WTC11 (cell line): Measurements from ENCODE around the gene KLHL22. TPM values are rescaled to one million over a fixed set of nuclear protein-coding genes. Genes with fewer than 3 reads are reported as not detected.

ENCODE experiments used
- ATAC-seq: fragments of 200-7000 bp; cut with Tn5 transposase; 2 replicates; pipeline ENCODE4 v1.10.0; 2021; ENCODE audit warnings: mild to moderate bottlenecking, moderate library complexity
- CTCF ChIA-PET: fragments of 300-600 bp; sonication (Branson Sonifier 250); formaldehyde crosslinking; loops from one replicate; lab custom pipeline; 2021; ENCODE audit warnings: antibody characterized with exemption; lab: Charles Lee
- POLR2A ChIA-PET: fragments of 350-600 bp; sonication (Branson Sonifier 250); formaldehyde crosslinking; loops from one replicate; lab custom pipeline; 2021; ENCODE audit warnings: antibody characterized with exemption; lab: Charles Lee
- DNase-seq: peaks from one replicate; pipeline ENCODE4 v3.0.0; 2021; ENCODE audit warnings: low spot score
- H3K27ac Mint-ChIP-seq: 2 replicates; pipeline ENCODE4 v1.8.0; 2021; ENCODE audit warnings: mixed read lengths
- H3K27me3 Mint-ChIP-seq: 2 replicates; pipeline ENCODE4 v1.8.0; 2021; ENCODE audit warnings: low read depth, mild to moderate bottlenecking, moderate library complexity, mixed read lengths
- H3K36me3 Mint-ChIP-seq: 2 replicates; pipeline ENCODE4 v1.8.0; 2021; ENCODE audit warnings: mixed read lengths
- H3K4me1 Mint-ChIP-seq: 2 replicates; pipeline ENCODE4 v1.8.0; 2022; ENCODE audit warnings: mixed read lengths
- H3K4me3 Mint-ChIP-seq: 2 replicates; pipeline ENCODE4 v1.8.0; 2021; ENCODE audit warnings: mild to moderate bottlenecking, moderate library complexity, mixed read lengths
- H3K9me3 Mint-ChIP-seq: 2 replicates; pipeline ENCODE4 v1.8.0; 2021; ENCODE audit warnings: mixed read lengths
- ATF1 ChIP-seq: sonication (generic); formaldehyde crosslinking; IDR thresholded peaks from 2 replicates; pipeline ENCODE4 v1.8.1; 2023; ENCODE audit warnings: mild to moderate bottlenecking, moderate library complexity, missing genetic modification reagents
- ETV6 ChIP-seq: sonication (generic); formaldehyde crosslinking; IDR thresholded peaks from 2 replicates; pipeline ENCODE4 v1.8.1; 2022; ENCODE audit warnings: mild to moderate bottlenecking, missing genetic modification reagents
- FOXP1 ChIP-seq: sonication (generic); formaldehyde crosslinking; IDR thresholded peaks from 2 replicates; pipeline ENCODE4 v1.8.0; 2022; ENCODE audit warnings: missing genetic modification reagents, mild to moderate bottlenecking, moderate library complexity, borderline replicate concordance
- GABPB1 ChIP-seq: sonication (generic); formaldehyde crosslinking; IDR thresholded peaks from 2 replicates; pipeline ENCODE4 v1.8.1; 2023; ENCODE audit warnings: mild to moderate bottlenecking, missing genetic modification reagents
- GTF2I ChIP-seq: fragments of 250-450 bp; sonication (Bioruptor Pico); conservative IDR thresholded peaks from 2 replicates; pipeline ENCODE4 v1.4.0; 2021; ENCODE audit warnings: mild to moderate bottlenecking
- HMGA2 ChIP-seq: fragments of 250-450 bp; sonication (Bioruptor Pico); IDR thresholded peaks from 2 replicates; pipeline ENCODE4 v1.4.0; 2021; ENCODE audit warnings: mild to moderate bottlenecking, moderate library complexity
- JUN ChIP-seq: sonication (generic); formaldehyde crosslinking; IDR thresholded peaks from 2 replicates; pipeline ENCODE4 v1.8.0; 2023; ENCODE audit warnings: mild to moderate bottlenecking, missing genetic modification reagents
- NFATC4 ChIP-seq: fragments of 250-450 bp; sonication (Bioruptor Pico); IDR thresholded peaks from 2 replicates; pipeline ENCODE4 v1.9.0; 2021; ENCODE audit warnings: mild to moderate bottlenecking
- NFE2L1 ChIP-seq: sonication (generic); formaldehyde crosslinking; IDR thresholded peaks from 2 replicates; pipeline ENCODE4 v1.8.1; 2023; ENCODE audit warnings: missing genetic modification reagents
- NR1H2 ChIP-seq: sonication (generic); formaldehyde crosslinking; IDR thresholded peaks from 2 replicates; pipeline ENCODE4 v1.9.0; 2021; ENCODE audit warnings: mild to moderate bottlenecking, moderate library complexity, missing genetic modification reagents
- TCF7 ChIP-seq: sonication (generic); formaldehyde crosslinking; IDR thresholded peaks from 2 replicates; pipeline ENCODE4 v1.8.0; 2022; ENCODE audit warnings: mild to moderate bottlenecking, low read depth, missing genetic modification reagents, moderate library complexity
- ZNF138 ChIP-seq: sonication (generic); formaldehyde crosslinking; conservative IDR thresholded peaks from 2 replicates; pipeline ENCODE4 v1.8.1; 2022; ENCODE audit warnings: mild to moderate bottlenecking, moderate library complexity, missing genetic modification reagents
- ZNF263 ChIP-seq: sonication (generic); formaldehyde crosslinking; IDR thresholded peaks from 2 replicates; pipeline ENCODE4 v1.8.1; 2022; ENCODE audit warnings: low read depth, mild to moderate bottlenecking, moderate library complexity, missing genetic modification reagents
- ZNF317 ChIP-seq: sonication (generic); formaldehyde crosslinking; IDR thresholded peaks from 2 replicates; pipeline ENCODE4 v1.8.1; 2023; ENCODE audit warnings: low read depth, mild to moderate bottlenecking, moderate library complexity, missing genetic modification reagents, borderline replicate concordance
- ZNF423 ChIP-seq: fragments of 250-450 bp; sonication (Bioruptor Pico); IDR thresholded peaks from 2 replicates; pipeline ENCODE4 v2.1.2; 2022; ENCODE audit warnings: mild to moderate bottlenecking, moderate library complexity
- total RNA-seq: library from RNA; stranded (reverse); gene quantifications from 3 replicates; pipeline ENCODE4 v1.2.3, GENCODE V29; 2021
- TF ChIP-seq, protein P1 (sequence below): sonication (generic); formaldehyde crosslinking; IDR thresholded peaks from 2 replicates; pipeline ENCODE4 v1.8.1; 2022; ENCODE audit warnings: low read depth, mild to moderate bottlenecking, moderate library complexity, missing genetic modification reagents, borderline replicate concordance
- TF ChIP-seq, protein P2 (sequence below): sonication (generic); formaldehyde crosslinking; IDR thresholded peaks from 2 replicates; pipeline ENCODE4 v1.8.0; 2022; ENCODE audit warnings: mild to moderate bottlenecking, missing genetic modification reagents
- TF ChIP-seq, protein P3 (sequence below): sonication (generic); formaldehyde crosslinking; IDR thresholded peaks from 2 replicates; pipeline ENCODE4 v1.8.0; 2023; ENCODE audit warnings: missing genetic modification reagents
- TF ChIP-seq, protein P4 (sequence below): sonication (generic); formaldehyde crosslinking; conservative IDR thresholded peaks from 2 replicates; pipeline ENCODE4 v1.8.1; 2022; ENCODE audit warnings: mild to moderate bottlenecking, missing genetic modification reagents
- TF ChIP-seq, protein P5 (sequence below): sonication (generic); formaldehyde crosslinking; IDR thresholded peaks from 2 replicates; pipeline ENCODE4 v1.8.0; 2023; ENCODE audit warnings: mild to moderate bottlenecking, missing genetic modification reagents
- TF ChIP-seq, protein P6 (sequence below): fragments of 250-450 bp; sonication (Bioruptor Pico); IDR thresholded peaks from 2 replicates; pipeline ENCODE4 v1.9.0; 2021; ENCODE audit warnings: mild to moderate bottlenecking

Gene KLHL22
- total RNA-seq, 1 experiment from 2014 or later, result 15.7 TPM

DNA sequence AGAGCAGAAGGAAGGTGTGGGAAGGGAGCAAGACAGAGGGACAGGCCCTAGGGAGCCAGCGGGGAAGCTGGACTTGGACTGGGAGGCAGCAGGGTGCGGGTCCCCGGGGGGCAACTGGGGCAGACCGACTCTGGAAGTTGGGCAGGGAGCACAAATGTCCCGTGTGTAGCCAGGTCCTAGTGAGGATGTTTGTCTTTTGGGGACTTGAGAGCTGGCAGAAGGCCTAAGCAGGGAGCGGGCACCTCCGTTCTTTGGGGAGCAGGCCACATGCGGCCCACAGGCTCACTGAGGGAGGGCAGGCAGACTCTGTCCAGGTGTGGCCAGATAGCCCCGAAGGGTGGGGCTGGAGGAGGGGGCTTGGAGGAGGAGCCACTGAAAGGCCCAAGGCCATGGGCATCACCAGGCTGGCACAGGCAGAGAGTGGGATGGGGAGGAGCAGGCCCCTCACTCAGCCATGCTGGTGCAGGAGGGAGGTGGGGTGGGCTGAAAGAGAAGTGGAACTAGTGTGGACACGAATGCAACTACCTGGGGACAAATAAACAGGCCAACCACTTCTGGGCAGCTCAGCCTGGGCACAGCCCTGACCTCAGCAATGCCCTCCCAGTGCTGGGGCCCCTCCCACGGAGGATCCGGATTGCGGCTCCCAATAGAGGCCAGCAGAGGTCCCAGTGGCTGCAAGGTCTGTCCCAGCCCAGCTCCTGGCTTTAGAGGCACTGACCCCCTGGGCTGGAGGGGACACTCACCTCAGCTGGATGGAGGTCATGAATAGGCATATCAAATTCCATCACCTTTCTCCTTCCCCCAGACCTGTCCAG is 56.7 kb downstream of the KLHL22 start (continued):
- TF ChIP-seq, protein P1, sequence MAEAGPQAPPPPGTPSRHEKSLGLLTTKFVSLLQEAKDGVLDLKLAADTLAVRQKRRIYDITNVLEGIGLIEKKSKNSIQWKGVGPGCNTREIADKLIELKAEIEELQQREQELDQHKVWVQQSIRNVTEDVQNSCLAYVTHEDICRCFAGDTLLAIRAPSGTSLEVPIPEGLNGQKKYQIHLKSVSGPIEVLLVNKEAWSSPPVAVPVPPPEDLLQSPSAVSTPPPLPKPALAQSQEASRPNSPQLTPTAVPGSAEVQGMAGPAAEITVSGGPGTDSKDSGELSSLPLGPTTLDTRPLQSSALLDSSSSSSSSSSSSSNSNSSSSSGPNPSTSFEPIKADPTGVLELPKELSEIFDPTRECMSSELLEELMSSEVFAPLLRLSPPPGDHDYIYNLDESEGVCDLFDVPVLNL, result no peak
- TF ChIP-seq JUN, result no peak

DNA sequence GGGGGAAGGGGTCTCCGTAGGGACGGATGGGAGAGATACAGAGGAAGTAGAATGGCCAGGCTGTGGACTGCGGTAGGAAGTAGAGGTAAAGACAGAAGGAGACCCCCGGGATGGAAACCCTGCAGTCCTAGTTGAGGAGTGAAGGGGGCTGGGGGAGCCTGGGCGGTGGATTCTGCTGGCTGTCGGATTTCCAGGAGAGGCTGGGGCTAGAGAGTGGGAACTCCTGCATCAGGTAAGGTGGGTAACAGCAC is 57.2 kb downstream of the KLHL22 start:
- POLR2A ChIA-PET, result no interaction called here
- DNase-seq (no peak), ATAC-seq (no peak)
- H3K27ac Mint-ChIP-seq, result no peak overlapping the region
- no peaks in the 10 kb centered on the region for H3K9me3 Mint-ChIP-seq
- peaks cover 21% of the 10 kb centered on the region for H3K4me1 Mint-ChIP-seq
- no peaks in the 10 kb centered on the region for H3K36me3 Mint-ChIP-seq
- CTCF ChIA-PET, result interaction anchor here (0.6 to 2.6 kb wide), 11 partner anchors 9 to 200 kb away, joined by 3 to 21 read pairs (median 3); partner anchors contain the start of gene DGCR6L
- H3K27me3 Mint-ChIP-seq, result peaks cover 51% of the 10 kb centered on the region
- TF ChIP-seq, protein P2, sequence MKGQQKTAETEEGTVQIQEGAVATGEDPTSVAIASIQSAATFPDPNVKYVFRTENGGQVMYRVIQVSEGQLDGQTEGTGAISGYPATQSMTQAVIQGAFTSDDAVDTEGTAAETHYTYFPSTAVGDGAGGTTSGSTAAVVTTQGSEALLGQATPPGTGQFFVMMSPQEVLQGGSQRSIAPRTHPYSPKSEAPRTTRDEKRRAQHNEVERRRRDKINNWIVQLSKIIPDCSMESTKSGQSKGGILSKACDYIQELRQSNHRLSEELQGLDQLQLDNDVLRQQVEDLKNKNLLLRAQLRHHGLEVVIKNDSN (CRISPR knock-in tag), result no peak
- TF ChIP-seq, protein P3, sequence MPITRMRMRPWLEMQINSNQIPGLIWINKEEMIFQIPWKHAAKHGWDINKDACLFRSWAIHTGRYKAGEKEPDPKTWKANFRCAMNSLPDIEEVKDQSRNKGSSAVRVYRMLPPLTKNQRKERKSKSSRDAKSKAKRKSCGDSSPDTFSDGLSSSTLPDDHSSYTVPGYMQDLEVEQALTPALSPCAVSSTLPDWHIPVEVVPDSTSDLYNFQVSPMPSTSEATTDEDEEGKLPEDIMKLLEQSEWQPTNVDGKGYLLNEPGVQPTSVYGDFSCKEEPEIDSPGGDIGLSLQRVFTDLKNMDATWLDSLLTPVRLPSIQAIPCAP, result no peak
- TF ChIP-seq NFATC4, result no peak
- TF ChIP-seq, protein P4, sequence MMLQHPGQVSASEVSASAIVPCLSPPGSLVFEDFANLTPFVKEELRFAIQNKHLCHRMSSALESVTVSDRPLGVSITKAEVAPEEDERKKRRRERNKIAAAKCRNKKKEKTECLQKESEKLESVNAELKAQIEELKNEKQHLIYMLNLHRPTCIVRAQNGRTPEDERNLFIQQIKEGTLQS (CRISPR knock-in tag), result no peak
- TF ChIP-seq ATF1 (CRISPR knock-in tag), result no peak
- TF ChIP-seq, protein P5, sequence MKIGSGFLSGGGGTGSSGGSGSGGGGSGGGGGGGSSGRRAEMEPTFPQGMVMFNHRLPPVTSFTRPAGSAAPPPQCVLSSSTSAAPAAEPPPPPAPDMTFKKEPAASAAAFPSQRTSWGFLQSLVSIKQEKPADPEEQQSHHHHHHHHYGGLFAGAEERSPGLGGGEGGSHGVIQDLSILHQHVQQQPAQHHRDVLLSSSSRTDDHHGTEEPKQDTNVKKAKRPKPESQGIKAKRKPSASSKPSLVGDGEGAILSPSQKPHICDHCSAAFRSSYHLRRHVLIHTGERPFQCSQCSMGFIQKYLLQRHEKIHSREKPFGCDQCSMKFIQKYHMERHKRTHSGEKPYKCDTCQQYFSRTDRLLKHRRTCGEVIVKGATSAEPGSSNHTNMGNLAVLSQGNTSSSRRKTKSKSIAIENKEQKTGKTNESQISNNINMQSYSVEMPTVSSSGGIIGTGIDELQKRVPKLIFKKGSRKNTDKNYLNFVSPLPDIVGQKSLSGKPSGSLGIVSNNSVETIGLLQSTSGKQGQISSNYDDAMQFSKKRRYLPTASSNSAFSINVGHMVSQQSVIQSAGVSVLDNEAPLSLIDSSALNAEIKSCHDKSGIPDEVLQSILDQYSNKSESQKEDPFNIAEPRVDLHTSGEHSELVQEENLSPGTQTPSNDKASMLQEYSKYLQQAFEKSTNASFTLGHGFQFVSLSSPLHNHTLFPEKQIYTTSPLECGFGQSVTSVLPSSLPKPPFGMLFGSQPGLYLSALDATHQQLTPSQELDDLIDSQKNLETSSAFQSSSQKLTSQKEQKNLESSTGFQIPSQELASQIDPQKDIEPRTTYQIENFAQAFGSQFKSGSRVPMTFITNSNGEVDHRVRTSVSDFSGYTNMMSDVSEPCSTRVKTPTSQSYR (CRISPR knock-in tag), result no peak
- no peak for TF ChIP-seq HMGA2 (CRISPR knock-in tag)
- TF ChIP-seq, protein P6, sequence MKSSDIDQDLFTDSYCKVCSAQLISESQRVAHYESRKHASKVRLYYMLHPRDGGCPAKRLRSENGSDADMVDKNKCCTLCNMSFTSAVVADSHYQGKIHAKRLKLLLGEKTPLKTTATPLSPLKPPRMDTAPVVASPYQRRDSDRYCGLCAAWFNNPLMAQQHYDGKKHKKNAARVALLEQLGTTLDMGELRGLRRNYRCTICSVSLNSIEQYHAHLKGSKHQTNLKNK (CRISPR knock-in tag), result no peak
- TF ChIP-seq NFE2L1 (CRISPR knock-in tag), result no peak
- TF ChIP-seq GTF2I (CRISPR knock-in tag), result no peak
- no peak for TF ChIP-seq GABPB1
- no peak for TF ChIP-seq ZNF423
- no peak for TF ChIP-seq ZNF317 (CRISPR knock-in tag)
- no peak for TF ChIP-seq TCF7
- no peak for TF ChIP-seq ZNF263 (CRISPR knock-in tag)
- TF ChIP-seq ETV6 (CRISPR knock-in tag), result no peak
- TF ChIP-seq NR1H2, result no peak
- no peak for TF ChIP-seq FOXP1
- no peak for TF ChIP-seq ZNF138 (CRISPR knock-in tag)
- H3K4me3 Mint-ChIP-seq, result peak overlapping the region; percentile 62
